GM19193 (cell line): ENCODE data around the gene DCC.

ENCODE experiments used
- POLR2A ChIP-seq: IDR thresholded peaks from 4 replicates; pipeline ENCODE4 v1.6.1; 2011; ENCODE audit not compliant: insufficient read depth, insufficient read length; ENCODE audit errors: extremely low read depth

DCC gene

DNA sequence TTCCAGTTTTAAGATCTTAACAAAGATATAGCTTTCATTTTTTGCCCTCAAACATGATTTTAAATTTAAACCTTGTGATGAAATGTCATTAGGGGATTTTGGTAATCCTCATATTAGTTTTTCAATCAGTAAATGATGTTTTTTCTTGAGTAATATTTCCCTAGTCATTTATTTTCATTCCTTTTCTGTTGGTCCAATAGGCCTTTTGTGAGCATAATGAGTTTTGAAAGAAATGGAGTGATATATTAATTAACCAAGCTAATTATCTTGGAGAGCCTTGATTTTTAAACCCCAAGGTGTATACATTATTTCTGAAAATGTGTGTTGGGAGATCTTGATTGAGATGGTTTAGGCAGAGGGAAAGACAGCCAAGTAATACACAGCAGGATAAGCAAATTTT lies 46.3 kb downstream of the DCC start:
- TF ChIP-seq POLR2A: no peak

DNA sequence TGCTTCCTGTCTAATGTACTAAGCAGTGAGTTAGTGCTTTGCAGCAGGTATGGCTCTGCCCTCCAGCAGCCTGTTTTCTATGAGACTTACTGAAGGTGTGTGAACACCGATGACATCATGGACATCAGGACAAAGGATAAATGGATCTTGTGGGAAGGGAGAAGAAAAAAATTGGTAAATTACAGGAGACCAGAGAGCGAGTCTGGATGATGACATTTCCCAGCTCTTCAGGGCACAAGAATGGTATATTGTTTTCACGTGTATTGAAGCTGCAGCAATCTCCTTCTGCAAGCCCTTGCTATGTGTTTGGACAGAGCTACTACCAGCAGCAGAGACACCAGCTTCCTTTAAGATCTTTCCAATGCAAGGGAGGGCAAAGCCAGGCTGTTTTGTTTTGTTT lies 47.2 kb downstream of the DCC start:
- TF ChIP-seq POLR2A: no peak

DNA sequence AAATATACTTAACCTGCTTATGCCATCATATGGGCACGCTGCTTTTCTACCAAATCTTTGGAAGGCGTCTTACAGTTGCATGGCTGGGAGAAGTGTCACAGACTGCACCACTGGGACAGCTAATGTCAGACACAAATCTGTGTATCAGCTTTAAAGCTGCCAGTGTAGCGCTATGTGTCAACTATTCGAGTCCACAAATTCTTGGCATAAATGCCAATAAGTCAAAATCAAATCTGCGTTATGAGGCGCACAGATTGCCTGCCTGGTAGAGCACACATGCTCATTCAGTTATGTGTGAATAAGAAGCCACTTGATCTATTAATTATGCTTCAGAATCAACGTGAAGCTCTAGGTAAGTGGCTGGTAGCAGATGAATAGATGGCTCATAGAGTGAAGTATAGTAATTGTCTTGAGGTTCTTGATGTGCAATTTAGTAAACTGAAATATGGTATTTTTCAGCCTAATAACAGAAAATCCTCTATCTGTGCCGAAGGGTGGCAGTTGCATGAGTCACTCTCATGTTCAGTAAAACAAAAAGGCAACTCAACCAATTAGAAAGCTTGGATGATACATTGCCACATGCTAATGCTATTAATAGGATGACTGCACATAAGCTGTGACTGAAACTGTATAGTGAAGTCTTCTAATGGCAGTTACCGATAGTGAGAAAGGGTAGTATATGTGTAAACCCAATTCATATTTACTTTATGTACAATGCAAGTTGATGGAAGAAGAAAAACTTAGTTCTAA lies 52.0 kb downstream of the DCC start:
- TF ChIP-seq POLR2A: no peak

DNA sequence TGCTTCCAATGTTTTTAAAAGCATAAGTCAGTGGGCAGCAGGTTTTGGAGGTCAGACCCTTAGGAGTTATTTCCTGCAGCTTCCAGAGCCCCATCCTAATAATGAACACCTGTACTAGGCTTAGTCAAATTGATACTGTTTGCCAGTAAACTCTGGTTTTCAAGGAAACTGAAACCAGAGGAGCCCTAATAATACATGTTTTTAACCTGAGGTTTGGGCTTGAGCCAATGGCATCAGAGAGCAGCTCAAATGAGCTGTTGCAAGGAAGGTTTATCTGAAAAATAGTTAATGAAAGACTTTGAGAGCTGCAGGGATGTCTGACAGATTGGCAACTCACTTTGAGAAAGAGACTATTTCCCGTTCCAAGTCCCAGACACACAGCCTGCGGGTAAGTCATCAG lies 54.6 kb downstream of the DCC start:
- TF ChIP-seq POLR2A: no peak

DNA sequence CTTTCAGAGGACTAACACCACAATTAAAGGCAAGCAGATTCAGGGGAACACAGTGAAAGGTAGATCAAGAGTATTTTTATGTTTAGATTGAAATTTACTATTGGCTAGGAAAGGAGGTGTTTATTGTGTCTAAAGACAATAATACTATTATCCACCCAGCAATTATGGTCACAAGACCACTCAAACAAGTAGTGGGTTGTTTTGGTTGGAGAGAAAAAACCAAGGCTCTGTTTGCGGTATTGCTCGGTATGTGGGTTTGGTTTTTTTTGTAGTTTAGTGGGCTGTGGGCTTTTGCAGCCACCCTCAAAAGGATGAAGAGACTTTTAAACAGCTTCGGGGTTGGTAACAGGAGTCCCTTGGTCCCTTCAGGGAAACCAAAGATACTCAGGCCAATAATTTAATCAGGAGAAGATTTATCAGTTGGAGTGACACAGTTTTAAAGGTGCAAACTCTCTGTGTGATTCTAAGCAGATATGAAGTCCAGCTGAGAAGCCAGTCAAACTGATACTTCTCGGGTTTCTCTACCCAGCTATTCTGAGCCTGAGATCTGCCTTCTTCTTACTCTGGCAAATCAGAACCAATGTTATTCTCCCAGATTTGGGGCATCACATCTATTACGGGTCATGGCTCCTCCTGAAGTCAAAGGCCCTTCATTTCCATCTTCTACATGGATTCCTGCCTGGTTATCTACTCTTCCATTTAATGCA lies 55.3 kb downstream of the DCC start:
- no peak for TF ChIP-seq POLR2A

DNA sequence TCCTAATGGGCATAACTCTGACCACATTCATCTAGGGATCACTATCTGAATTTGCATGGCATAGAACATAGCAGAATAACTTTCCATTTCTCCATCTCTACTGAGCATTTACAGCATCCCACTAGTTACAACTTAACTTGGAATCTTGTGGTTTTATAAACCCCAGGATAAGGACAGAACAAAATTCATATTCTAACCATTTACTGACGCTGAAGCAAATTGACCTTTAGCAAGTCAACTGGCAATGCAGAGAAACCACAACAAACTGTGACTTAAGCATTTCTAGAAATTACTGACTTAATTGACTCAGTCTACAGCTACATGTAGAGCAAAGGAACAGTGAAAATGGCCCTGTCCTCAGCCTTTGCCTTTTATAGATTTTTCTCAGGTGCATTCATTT lies 61.2 kb downstream of the DCC start:
- no peak for TF ChIP-seq POLR2A

DNA sequence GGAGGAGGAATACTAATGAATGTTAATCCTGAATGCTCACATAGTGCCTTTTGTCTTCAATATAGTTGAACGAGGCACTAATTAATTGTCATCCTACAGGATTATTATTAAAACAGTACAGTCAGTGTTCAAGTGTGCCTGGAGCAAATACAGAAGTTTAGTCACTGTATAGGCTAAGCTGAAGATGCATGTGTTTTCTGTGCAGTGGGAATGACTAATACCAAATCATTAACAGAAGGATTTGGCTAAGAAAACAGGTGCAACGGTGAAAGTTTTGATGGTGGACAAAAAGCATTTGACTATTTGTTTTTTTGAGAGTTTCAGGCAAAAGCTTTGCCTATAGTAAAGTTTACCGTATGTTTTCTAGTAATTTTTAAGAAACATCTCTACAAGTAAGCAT lies 62.8 kb downstream of the DCC start:
- no peak for TF ChIP-seq POLR2A

DNA sequence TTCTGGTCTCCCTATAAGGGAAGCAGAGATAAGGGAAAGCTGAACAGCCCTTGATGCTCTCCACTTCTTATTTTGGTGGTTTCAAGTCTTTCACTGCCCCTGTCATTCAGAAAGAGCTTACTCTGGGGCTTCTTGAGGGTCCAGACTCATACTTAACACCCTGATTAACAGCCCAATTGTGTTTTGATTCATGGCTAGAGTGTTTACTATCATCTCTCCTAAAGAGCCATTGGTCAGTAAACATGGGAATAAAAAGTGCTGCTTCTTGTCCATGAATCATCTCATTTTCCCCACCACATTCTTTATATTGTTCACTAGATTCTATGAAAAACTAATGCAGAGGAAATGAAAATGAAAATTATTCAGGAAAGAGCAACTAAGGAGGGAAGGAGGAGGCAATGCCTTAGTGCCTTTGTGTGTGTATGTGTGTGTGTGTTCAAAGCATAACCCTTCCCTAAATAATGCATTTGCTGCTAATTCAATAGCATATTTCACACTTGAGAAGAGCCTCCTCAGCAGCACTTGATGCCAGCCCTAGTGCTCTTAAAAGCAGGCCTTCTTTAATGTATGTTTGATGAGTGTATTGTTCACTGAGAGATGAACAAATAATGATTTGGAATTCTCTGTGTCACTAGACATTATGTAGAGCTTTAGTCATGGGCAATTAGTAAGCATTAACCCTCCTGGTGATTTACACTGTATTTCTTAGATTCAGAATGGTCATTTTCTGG lies 63.5 kb downstream of the DCC start:
- no peak for TF ChIP-seq POLR2A

DNA sequence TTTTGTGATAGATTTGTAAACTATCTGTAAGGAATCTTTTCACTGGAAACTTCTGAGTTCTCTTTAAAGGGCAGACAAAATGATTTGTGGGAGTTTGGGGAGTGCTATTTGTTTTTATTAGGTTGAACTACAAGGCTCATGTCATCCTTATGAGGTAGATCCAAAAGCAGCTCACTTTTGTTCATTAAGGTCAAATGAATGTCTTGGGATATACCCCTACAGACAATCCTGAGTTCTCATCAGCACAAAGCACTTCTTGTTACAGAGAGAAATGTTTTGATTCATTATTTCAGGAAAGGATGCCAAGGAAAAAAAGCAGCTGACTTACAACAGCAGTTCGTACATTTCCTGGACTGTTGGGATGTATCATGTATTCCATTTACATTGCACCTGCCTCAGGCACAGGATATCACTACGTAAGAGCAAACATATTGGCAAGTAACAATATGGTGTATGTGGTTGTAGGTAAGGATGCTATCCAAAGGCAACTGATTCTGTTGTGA lies 68.9 kb downstream of the DCC start:
- no peak for TF ChIP-seq POLR2A

DNA sequence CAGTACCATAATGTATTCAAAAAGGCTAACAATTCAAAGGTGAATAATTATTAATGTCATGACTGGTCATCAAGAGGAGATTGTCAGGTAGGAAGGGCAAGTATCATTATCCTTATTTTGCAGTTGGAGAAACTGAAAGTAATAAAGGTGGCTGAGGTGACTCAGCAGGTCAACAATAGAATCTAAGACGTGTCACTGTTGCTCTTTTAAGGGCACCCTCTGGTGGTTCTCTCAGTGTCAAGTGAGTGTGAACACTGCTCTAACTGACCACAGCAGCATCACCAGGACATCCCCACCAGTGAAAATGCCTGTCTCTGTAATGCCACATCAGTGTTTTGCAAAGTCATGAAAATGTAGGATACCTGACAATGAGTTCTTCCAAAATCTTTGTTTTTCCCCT lies 69.7 kb downstream of the DCC start:
- no peak for TF ChIP-seq POLR2A

DNA sequence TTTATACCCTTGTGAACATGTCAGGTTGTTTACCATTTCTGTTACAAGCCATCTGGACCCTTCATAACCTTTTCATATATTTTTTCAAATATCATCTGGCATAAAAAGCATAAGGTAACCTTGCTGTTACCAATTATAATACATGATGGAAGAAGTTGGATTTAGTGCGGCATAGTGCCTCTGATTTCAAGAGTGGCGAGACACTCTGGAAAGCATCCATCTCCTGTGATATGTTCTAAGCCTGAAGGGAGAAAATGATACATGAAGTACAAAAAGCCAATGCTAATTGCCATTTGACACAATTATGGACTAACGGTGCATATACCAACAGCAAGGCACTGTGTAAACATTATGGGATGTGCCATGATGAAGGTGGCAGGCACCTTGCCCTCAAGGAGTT lies 75.1 kb downstream of the DCC start:
- no peak for TF ChIP-seq POLR2A

DNA sequence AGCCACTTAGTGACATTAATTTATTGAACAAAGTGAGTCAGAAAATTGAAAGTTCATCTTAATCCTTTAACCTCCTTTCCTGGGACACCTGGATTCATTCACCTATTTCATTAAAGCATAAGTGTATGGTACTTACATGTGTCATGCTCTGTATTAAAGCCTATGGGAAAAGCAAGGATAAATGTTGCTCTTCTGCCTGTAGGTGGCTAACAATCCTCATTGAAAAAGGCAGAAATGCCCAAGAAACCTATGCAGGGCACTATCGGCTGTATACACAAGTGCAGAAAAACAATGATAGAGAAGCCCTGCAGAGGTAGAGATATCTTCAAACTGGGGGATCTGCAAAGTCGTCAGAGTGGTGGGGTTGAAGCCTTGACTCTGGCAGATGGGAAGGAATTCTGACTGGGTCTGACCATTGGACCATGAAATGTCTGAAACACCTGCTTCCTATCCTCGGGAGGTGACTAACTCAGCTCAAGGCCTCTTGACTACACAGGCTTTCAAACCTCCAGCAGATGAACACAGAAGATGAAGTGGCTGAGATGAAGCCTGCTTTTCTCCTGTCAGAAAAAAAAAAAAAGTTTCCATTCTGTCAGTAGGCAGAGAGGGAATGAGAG lies 83.1 kb downstream of the DCC start:
- no peak for TF ChIP-seq POLR2A

DNA sequence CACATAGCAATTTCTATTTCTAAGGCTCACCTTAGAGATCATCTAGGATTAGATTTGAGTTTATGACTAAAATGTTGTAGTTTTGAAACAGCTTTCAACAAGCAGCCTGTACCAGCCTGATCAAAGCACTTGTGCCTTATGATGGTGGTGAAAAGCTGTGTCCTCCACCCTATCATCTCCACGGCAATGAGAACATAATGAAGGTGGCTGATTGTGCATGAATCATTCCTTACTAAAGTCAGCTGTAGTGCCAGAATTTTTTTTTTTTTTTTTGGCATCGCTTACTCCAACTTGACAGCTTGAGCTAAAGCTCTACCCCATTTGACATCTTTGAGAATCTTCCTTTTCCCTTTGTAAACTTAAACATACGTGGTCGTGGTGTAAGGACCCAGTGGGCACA lies 86.0 kb downstream of the DCC start:
- no peak for TF ChIP-seq POLR2A

DNA sequence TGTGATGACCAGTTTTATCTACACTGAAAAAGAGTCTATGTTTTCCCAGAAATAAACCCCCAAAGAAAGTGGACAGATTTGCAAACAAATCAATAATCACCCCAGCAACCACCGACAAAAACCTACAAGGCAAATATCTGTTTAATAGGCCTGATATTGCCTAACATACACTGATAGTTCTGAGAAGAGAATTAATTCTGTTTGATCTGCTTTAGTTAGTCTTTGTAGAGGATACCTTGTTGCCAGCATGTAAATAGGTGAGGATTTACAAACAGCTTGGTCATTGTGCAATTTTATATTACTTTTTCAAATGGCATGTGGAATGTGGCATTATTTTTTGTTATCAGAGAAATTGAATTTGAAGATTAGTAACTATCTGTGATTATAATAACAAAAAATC lies 86.5 kb downstream of the DCC start:
- TF ChIP-seq POLR2A: no peak

DNA sequence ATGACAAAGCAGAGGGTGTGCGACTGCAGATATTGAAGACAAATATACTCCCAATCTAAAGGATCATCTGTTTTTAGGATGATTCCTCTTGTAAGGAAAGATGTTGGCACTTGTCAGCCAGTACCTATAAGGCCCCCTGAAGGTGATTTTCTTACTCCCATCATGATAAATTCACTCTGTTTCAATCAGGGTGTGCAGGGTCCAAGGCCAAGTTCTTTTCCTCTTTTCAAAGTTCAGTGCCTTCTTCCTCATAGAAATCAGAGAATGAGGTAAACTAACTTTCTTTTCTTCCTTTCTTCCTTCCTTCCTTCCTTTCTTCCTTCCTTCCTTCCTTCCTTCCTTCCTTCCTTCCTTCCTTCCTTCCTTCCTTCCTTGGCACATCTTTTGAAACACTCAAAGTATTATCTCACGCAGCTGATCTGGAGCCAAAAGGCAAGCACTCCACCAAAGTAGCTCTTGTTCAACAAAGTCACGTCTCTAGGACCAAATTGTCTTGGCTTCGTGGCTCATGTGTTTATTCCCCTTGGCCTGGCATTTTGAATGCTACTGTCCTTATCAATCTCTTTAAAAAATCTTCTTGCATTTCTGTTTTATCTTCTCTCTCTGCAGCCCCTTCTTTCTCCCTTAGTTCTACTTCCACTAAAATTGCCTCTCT lies 87.7 kb downstream of the DCC start:
- no peak for TF ChIP-seq POLR2A
